BLaER1 treated with 17β-estradiol and CSF1 and Interleukin-3, amounts not matched to agents 10 nM and 100 nM (cell line): ENCODE measurements around the gene SLC7A8.

Experiments used
- H3K27ac ChIP-seq, 11 experiments: shearing (Covaris generic); formaldehyde crosslinking; 2 replicates each; pipeline ENCODE4 v1.8.1; 2022
- H3K27me3 ChIP-seq, 11 experiments: shearing (Covaris generic); formaldehyde crosslinking; 2 replicates each; pipeline ENCODE4 v1.8.1; 2022
- H3K36me3 ChIP-seq, 11 experiments: shearing (Covaris generic); formaldehyde crosslinking; 2 replicates each; pipeline ENCODE4 v1.8.1; 2022
- H3K4me1 ChIP-seq, 10 experiments: shearing (Covaris generic); formaldehyde crosslinking; 2 replicates each; pipeline ENCODE4 v1.8.1; 2022
- H3K4me2 ChIP-seq, 11 experiments: shearing (Covaris generic); formaldehyde crosslinking; 2 replicates each; pipeline ENCODE4 v1.8.1; 2022
- H3K4me3 ChIP-seq, 10 experiments: shearing (Covaris generic); formaldehyde crosslinking; 2 replicates each; pipeline ENCODE4 v1.8.1; 2022
- H3K9ac ChIP-seq, 11 experiments: shearing (Covaris generic); formaldehyde crosslinking; 2 replicates each; pipeline ENCODE4 v1.8.1; 2022
- H3K9me3 ChIP-seq, 11 experiments: shearing (Covaris generic); formaldehyde crosslinking; replicated peaks in 1 of 11; 2 replicates each; pipeline ENCODE4 v1.8.1; 2022
- H4K20me1 ChIP-seq, 11 experiments: shearing (Covaris generic); formaldehyde crosslinking; 2 replicates each; pipeline ENCODE4 v1.8.1; 2022
- Cebpa-rat ChIP-seq, 11 experiments: shearing (Covaris generic); IDR thresholded peaks; 2 replicates each; pipeline ENCODE4 v1.8.1; 2022

Gene SLC7A8

GRCh38 chr14:23121361-23121771 is 62.1 kb downstream of the SLC7A8 start:
- Histone ChIP-seq H3K4me2 (peak overlapping the region; percentile 84 to 99 (median 94)), H3K27me3 (no peaks in the 10 kb centered on the region), H3K4me3 (peak overlapping the region in 3 of 10 experiments; percentile 9 to 23 (median 19); a peak in 5 of 20 replicates), H3K4me1 (peaks cover 50 to 83% (median 59%) of the 10 kb centered on the region in 10 experiments), H3K27ac (peak overlapping the region; percentile 6 to 89 (median 74); a peak in 20 of 22 replicates), H3K36me3 (peaks cover 0 to 8% (median 0%) of the 10 kb centered on the region in 11 experiments; a peak in 4 of 22 replicates), H3K9me3 (no peaks in the 10 kb centered on the region), H3K9ac (peak overlapping the region; percentile 24 to 68 (median 53); a peak in 19 of 22 replicates), H4K20me1 (no peaks in the 10 kb centered on the region)
- no peak for TF ChIP-seq Cebpa-rat (IDR thresholded peaks at IDR 0.05)

- H3K9ac ChIP-seq, result peak overlapping the region; percentile 62 to 77 (median 72); a peak in 21 of 22 replicates
- H3K27ac ChIP-seq, result peak overlapping the region; percentile 59 to 89 (median 81); a peak in 21 of 22 replicates
- H3K4me1 ChIP-seq, result peaks cover 50 to 89% (median 62%) of the 10 kb centered on the region in 10 experiments
- no peaks in the 10 kb centered on the region for H3K27me3 ChIP-seq
- H3K9me3 ChIP-seq, result no peaks in the 10 kb centered on the region
- H4K20me1 ChIP-seq, result no peaks in the 10 kb centered on the region
- no peak; a peak in 1 of 22 replicates for TF ChIP-seq Cebpa-rat (IDR thresholded peaks at IDR 0.05)
- peak overlapping the region in 8 of 10 experiments; percentile 23 to 64 (median 44); a peak in 12 of 20 replicates for H3K4me3 ChIP-seq
- peak overlapping the region; percentile 84 to 99 (median 94) for H3K4me2 ChIP-seq
- H3K36me3 ChIP-seq, result 0 out of 22 replicates have a peak, but pooled peaks cover 0 to 2% (median 0%) of the 10 kb centered on the region in 11 experiments
Observed at GRCh38 chr14:23120541-23121251, 62.8 kb downstream of the SLC7A8 start.

- Histone ChIP-seq H3K36me3 (no peaks in the 10 kb centered on the region), H3K9me3 (no peaks in the 10 kb centered on the region), H3K9ac (peak overlapping the region; percentile 62 to 77 (median 73); a peak in 21 of 22 replicates), H3K27me3 (no peaks in the 10 kb centered on the region), H3K4me2 (peak overlapping the region; percentile 84 to 99 (median 94)), H3K4me3 (peak overlapping the region in 9 of 10 experiments; percentile 31 to 64 (median 48); a peak in 17 of 20 replicates), H4K20me1 (no peaks in the 10 kb centered on the region), H3K4me1 (peaks cover 61 to 99% (median 72%) of the 10 kb centered on the region in 10 experiments), H3K27ac (peak overlapping the region; percentile 59 to 89 (median 81); a peak in 21 of 22 replicates)
- 0 out of 22 replicates have a peak, but pooled peaks of 2 of the 11 experiments have one; percentile 17 to 54 for TF ChIP-seq Cebpa-rat (IDR thresholded peaks at IDR 0.05)
Observed at GRCh38 chr14:23119363-23120327, 63.8 kb downstream of the SLC7A8 start.

- Histone ChIP-seq H3K4me1 (peaks cover 63 to 99% (median 81%) of the 10 kb centered on the region in 10 experiments), H3K4me2 (peak within 1 kb of the TSS; percentile 84 to 99 (median 94)), H3K9ac (peak within 1 kb of the TSS; percentile 62 to 77 (median 73)), H3K27ac (peak within 1 kb of the TSS; percentile 59 to 89 (median 81)), H3K9me3 (no peaks in the 10 kb centered on the region), H3K27me3 (no peaks in the 10 kb centered on the region), H3K36me3 (no peaks in the 10 kb centered on the region), H4K20me1 (no peaks in the 10 kb centered on the region), H3K4me3 (peak within 1 kb of the TSS; percentile 31 to 64 (median 47); a peak in 19 of 20 replicates)
- no peak for TF ChIP-seq Cebpa-rat (IDR thresholded peaks at IDR 0.05)
Observed at GRCh38 chr14:23118506-23119362, 64.7 kb downstream of the SLC7A8 start, which contains the start of gene CEBPE. TSS of gene CEBPE (minus strand) at chr14:23119255. CDS start at chr14:23119091, 164 bp downstream.

- peaks cover 63 to 99% (median 84%) of the 10 kb centered on the region in 10 experiments for H3K4me1 ChIP-seq
- H3K4me3 ChIP-seq, result peak overlapping the region in 4 of 10 experiments; percentile 46 to 64 (median 54); a peak in 4 of 20 replicates
- no peaks in the 10 kb centered on the region for H3K27me3 ChIP-seq
Observed at GRCh38 chr14:23117371-23118020, 66.0 kb downstream of the SLC7A8 start.

GRCh38 chr14:23115918-23116317 is 67.5 kb downstream of the SLC7A8 start:
- H3K27me3 ChIP-seq, result no peaks in the 10 kb centered on the region
- peak overlapping the region in 9 of 11 experiments; percentile 40 to 95 (median 71); a peak in 16 of 22 replicates for H3K4me2 ChIP-seq
- no peaks in the 10 kb centered on the region for H3K36me3 ChIP-seq
- H3K4me1 ChIP-seq, result peaks cover 51 to 87% (median 69%) of the 10 kb centered on the region in 10 experiments
- H3K27ac ChIP-seq, result peak overlapping the region in 6 of 11 experiments; percentile 20 to 57 (median 46); a peak in 8 of 22 replicates
- H3K4me3 ChIP-seq, result no peak overlapping the region
- H3K9ac ChIP-seq, result peak overlapping the region in 1 of 11 experiments; percentile 6; a peak in 1 of 22 replicates
- no peak for TF ChIP-seq Cebpa-rat (IDR thresholded peaks at IDR 0.05)
- no peaks in the 10 kb centered on the region for H3K9me3 ChIP-seq
- H4K20me1 ChIP-seq, result no peaks in the 10 kb centered on the region

More at GRCh38 chr14:23117371-23118020, 66.0 kb downstream of the SLC7A8 start:
- Histone ChIP-seq H3K4me2 (peak overlapping the region; percentile 84 to 99 (median 94)), H3K9ac (peak overlapping the region in 10 of 11 experiments; percentile 62 to 77 (median 74); a peak in 14 of 22 replicates), H3K27ac (peak overlapping the region in 8 of 11 experiments; percentile 75 to 89 (median 82); a peak in 15 of 22 replicates), H3K9me3 (no peaks in the 10 kb centered on the region), H4K20me1 (no peaks in the 10 kb centered on the region), H3K36me3 (no peaks in the 10 kb centered on the region)
- no peak for TF ChIP-seq Cebpa-rat (IDR thresholded peaks at IDR 0.05)

GRCh38 chr14:23115039-23115731 is 68.3 kb downstream of the SLC7A8 start:
- Histone ChIP-seq H3K9ac (peak overlapping the region in 1 of 11 experiments; percentile 6; a peak in 1 of 22 replicates), H3K27me3 (no peaks in the 10 kb centered on the region), H3K27ac (peak overlapping the region in 9 of 11 experiments; percentile 20 to 57 (median 45); a peak in 17 of 22 replicates), H3K4me1 (peaks cover 44 to 79% (median 62%) of the 10 kb centered on the region in 10 experiments), H3K4me2 (peak overlapping the region; percentile 32 to 95 (median 71)), H3K4me3 (no peak overlapping the region), H3K9me3 (no peaks in the 10 kb centered on the region), H3K36me3 (no peaks in the 10 kb centered on the region), H4K20me1 (no peaks in the 10 kb centered on the region)
- TF ChIP-seq Cebpa-rat (IDR thresholded peaks at IDR 0.05), result peak in 2 of 11 experiments; percentile 19 to 23; a peak in 1 of 22 replicates
